ENCODE results near the gene TAF1C.

DNA sequence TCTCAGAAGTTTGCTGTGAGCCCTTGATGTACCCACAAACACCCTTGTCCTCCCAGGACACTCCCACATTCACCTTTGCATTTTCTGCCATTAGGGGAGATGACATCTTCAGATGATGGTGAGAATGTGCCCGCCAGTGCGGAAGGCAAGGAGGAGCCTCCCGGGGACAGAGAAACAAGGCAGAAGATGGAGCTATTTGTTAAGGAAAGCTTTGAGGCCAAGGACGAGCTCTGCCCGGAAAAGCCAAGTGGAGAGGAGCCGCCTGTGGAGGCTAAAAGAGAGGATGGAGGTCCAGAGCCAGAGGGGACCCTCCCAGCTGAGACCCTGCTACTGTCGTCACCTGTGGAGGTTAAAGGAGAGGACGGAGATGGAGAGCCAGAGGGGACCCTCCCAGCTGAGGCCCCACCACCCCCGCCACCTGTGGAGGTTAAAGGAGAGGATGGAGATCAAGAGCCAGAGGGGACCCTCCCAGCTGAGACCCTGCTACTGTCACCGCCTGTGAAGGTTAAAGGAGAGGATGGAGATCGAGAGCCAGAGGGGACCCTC lies 17.0 kb downstream of the TAF1C start:
- TF ChIP-seq, protein P1, sequence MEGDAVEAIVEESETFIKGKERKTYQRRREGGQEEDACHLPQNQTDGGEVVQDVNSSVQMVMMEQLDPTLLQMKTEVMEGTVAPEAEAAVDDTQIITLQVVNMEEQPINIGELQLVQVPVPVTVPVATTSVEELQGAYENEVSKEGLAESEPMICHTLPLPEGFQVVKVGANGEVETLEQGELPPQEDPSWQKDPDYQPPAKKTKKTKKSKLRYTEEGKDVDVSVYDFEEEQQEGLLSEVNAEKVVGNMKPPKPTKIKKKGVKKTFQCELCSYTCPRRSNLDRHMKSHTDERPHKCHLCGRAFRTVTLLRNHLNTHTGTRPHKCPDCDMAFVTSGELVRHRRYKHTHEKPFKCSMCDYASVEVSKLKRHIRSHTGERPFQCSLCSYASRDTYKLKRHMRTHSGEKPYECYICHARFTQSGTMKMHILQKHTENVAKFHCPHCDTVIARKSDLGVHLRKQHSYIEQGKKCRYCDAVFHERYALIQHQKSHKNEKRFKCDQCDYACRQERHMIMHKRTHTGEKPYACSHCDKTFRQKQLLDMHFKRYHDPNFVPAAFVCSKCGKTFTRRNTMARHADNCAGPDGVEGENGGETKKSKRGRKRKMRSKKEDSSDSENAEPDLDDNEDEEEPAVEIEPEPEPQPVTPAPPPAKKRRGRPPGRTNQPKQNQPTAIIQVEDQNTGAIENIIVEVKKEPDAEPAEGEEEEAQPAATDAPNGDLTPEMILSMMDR (IDR thresholded peaks at IDR 0.05): no peak
- TF ChIP-seq EP300 (IDR thresholded peaks at IDR 0.05): no peak
- no peak for TF ChIP-seq POLR2A (IDR thresholded peaks at IDR 0.05)

Measured in suprapubic skin (tissue), 3 donors.